GM12878 (cell line): ENCODE results near the gene DCDC1. TPM values are rescaled to one million over a fixed set of nuclear protein-coding genes. Genes with fewer than 3 reads are reported as not detected.

Experiments used
- ATAC-seq: fragments of 200-7000 bp; cut with Tn5 transposase; 3 replicates; pipeline ENCODE4 v1.9.1; 2020; ENCODE audit warnings: mild to moderate bottlenecking, moderate library complexity
- BruUV-seq: library from RNA; stranded (reverse); fragments of 400-500 nt; replicated peaks from 2 replicates; lab custom pipeline; 2021; lab: Mats Ljungman, UMichigan
- CTCF ChIA-PET: fragments of 300-600 bp; sonication (Branson Sonifier 250); formaldehyde crosslinking; extraction: SDS; loops from one replicate; lab custom pipeline; 2021; ENCODE audit warnings: inconsistent platforms; lab: Yijun Ruan, JAX
- POLR2A ChIA-PET: fragments of 350-600 bp; formaldehyde crosslinking; extraction: SDS; loops from one replicate; lab custom pipeline; 2021; ENCODE audit warnings: inconsistent platforms; lab: Charles Lee
- RAD21 ChIA-PET: fragments of 300-600 bp; sonication (Branson Sonifier 250); formaldehyde crosslinking; loops from one replicate; lab custom pipeline; 2023; ENCODE audit warnings: antibody characterized with exemption; ENCODE audit not compliant: unreplicated experiment; lab: Charles Lee
- SMC1A ChIA-PET: fragments of 300-600 bp; sonication (Branson Sonifier 250); formaldehyde crosslinking; loops from one replicate; lab custom pipeline; 2023; ENCODE audit not compliant: unreplicated experiment, uncharacterized antibody; lab: Charles Lee
- DNase-seq: peaks from one replicate; pipeline ENCODE4 v3.0.0-alpha.2; 2011; ENCODE audit warnings: low read depth, low spot score
- FAIRE-seq: peaks from 3 replicates; lab custom pipeline; 2011; peaks lifted over from hg19 to GRCh38; lab: Jason Lieb, UNC
- H2AFZ ChIP-seq: 2 replicates; pipeline ENCODE4 v1.6.0; 2011; ENCODE audit warnings: low read depth, low read length, control low read depth; ENCODE audit not compliant: control insufficient read depth
- H3K27ac ChIP-seq: 2 replicates; pipeline ENCODE4 v1.5.1; 2011; ENCODE audit warnings: control low read depth; ENCODE audit not compliant: control insufficient read depth, insufficient read depth
- H3K27me3 ChIP-seq, 2 experiments: replicated peaks in 1 of 2; 2 replicates each; pipeline versions ENCODE4 v1.6.0 to v1.6.1; 2011; ENCODE audit warnings: low read length in 1 of 2; ENCODE audit not compliant: control insufficient read depth in 2 of 2, insufficient read depth in 2 of 2
- H3K36me3 ChIP-seq, 2 experiments: 2 replicates each; pipeline ENCODE4 v1.5.1; 2011; ENCODE audit warnings: low read length in 1 of 2; ENCODE audit not compliant: control insufficient read depth in 2 of 2, insufficient read depth in 2 of 2
- H3K4me1 ChIP-seq: 2 replicates; pipeline ENCODE4 v1.6.1; 2011; ENCODE audit warnings: mild to moderate bottlenecking, low read length, moderate library complexity, mixed read lengths; ENCODE audit not compliant: control insufficient read depth, insufficient read depth
- H3K4me2 ChIP-seq: 2 replicates; pipeline ENCODE4 v1.6.0; 2011; ENCODE audit warnings: control low read depth; ENCODE audit not compliant: control insufficient read depth, insufficient read depth
- H3K4me3 ChIP-seq: fragments of 200-600 bp; sonication (generic); 2 replicates; pipeline ENCODE4 v1.5.1; 2016
- H3K79me2 ChIP-seq: 2 replicates; pipeline ENCODE4 v1.6.0; 2011; ENCODE audit warnings: low read length; ENCODE audit not compliant: control insufficient read depth, insufficient read depth
- H3K9ac ChIP-seq: 2 replicates; pipeline ENCODE4 v1.8.0; 2011; ENCODE audit warnings: low read length, control low read depth, mixed read lengths; ENCODE audit not compliant: control insufficient read depth, insufficient read depth
- H3K9me3 ChIP-seq: replicated peaks from 3 replicates; pipeline ENCODE4 v1.5.1; 2011; ENCODE audit warnings: mild to moderate bottlenecking, low read length; ENCODE audit not compliant: control insufficient read depth, insufficient read depth
- H4K20me1 ChIP-seq: 2 replicates; pipeline ENCODE4 v1.6.0; 2011; ENCODE audit not compliant: control insufficient read depth, insufficient read depth
- BRCA1 ChIP-seq: IDR thresholded peaks from 2 replicates; pipeline ENCODE4 v1.6.1; 2011; ENCODE audit warnings: low read depth, low read length, improper control_type of control experiment
- WGBS: methylation state at CpG from one replicate; pipeline ENCODE4 v1.1.6; 2016; ENCODE audit warnings: low lambda C conversion rate; ENCODE audit not compliant: insufficient replicate concordance, insufficient coverage; ENCODE audit errors: missing lambda C conversion rate; 5-methylcytosine and 5-hydroxymethylcytosine counted together
- in situ Hi-C: fragments of 300-500 bp; cut with MboI; formaldehyde crosslinking; loops from 9 replicates; pipeline ENCODE4 v1.14.3; 2018; ENCODE audit warnings: mixed read lengths
- intact Hi-C: fragments of 100-400 bp; cut with micrococcal nuclease; formaldehyde crosslinking; loops from one replicate; pipeline ENCODE4 v1.14.2; 2022; ENCODE audit not compliant: unreplicated experiment
- polyA plus RNA-seq, 11 experiments: library from polyadenylated mRNA; depleted of rRNA in 4 of 11; unstranded in 6 of 11; stranded (reverse) in 5 of 11; fragments of >200 nt; fragmentation: Nextera tagmentation in 4 of 11; fragmentation: Illumina TruSeq in 1 of 11; extraction: Ambion mirVana in 4 of 11; extraction: Trizol in 1 of 11; gene quantifications; 1 replicate in 1 of 11; 2 replicates in 10 of 11; pipeline versions ENCODE4 v1.2.1 to v1.2.3, GENCODE V29; 2011 to 2016; ENCODE audit warnings: inconsistent platforms in 2 of 11, missing spikeins in 2 of 11, low read depth in 1 of 11
- total RNA-seq, 4 experiments: library from RNA; depleted of rRNA in 3 of 4; stranded (reverse); fragments of >200 nt in 3 of 4; fragmentation: Illumina TruSeq in 1 of 4; extraction: Trizol in 1 of 4; gene quantifications; 2 replicates each; pipeline versions ENCODE4 v1.2.1 to v1.2.3, GENCODE V29; 2013 to 2021
- TF ChIP-seq, protein P1 (sequence below): fragments of 450-650 bp; IDR thresholded peaks from 2 replicates; pipeline ENCODE4 v1.6.1; 2018; ENCODE audit warnings: mild to moderate bottlenecking, low read depth, moderate library complexity; ENCODE audit not compliant: partially characterized antibody
- TF ChIP-seq, protein P2 (sequence below): fragments of 450-650 bp; IDR thresholded peaks from 2 replicates; pipeline ENCODE4 v1.6.1; 2016; ENCODE audit warnings: mild to moderate bottlenecking

The DCDC1 gene
- total and polyA plus RNA-seq, 10 of the 15 experiments (the other 5 are each of a cell fraction or from before 2014, with no cell fraction given) = not detected

DNA sequence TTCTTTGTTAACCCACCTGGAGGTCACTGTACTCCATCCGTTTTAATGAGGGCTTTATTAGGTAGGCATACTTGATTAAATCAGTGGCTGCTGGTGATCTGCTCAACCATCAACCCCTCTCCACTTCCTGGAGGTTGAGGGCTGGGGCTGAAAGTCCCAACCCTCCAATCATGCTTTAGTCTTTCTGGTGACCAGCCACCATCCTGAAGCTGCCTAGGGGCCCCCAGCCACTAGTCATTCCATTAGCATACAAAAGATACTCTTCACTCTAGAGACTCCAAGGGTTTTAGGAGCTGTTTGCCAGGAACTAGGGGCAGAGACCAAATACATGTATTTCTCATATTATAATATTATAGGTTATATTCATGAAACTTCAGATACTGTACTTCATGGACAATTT is 13.6 kb upstream of the DCDC1 start:
- no peaks in the 10 kb centered on the region for H3K4me1 ChIP-seq
- TF ChIP-seq, protein P1, sequence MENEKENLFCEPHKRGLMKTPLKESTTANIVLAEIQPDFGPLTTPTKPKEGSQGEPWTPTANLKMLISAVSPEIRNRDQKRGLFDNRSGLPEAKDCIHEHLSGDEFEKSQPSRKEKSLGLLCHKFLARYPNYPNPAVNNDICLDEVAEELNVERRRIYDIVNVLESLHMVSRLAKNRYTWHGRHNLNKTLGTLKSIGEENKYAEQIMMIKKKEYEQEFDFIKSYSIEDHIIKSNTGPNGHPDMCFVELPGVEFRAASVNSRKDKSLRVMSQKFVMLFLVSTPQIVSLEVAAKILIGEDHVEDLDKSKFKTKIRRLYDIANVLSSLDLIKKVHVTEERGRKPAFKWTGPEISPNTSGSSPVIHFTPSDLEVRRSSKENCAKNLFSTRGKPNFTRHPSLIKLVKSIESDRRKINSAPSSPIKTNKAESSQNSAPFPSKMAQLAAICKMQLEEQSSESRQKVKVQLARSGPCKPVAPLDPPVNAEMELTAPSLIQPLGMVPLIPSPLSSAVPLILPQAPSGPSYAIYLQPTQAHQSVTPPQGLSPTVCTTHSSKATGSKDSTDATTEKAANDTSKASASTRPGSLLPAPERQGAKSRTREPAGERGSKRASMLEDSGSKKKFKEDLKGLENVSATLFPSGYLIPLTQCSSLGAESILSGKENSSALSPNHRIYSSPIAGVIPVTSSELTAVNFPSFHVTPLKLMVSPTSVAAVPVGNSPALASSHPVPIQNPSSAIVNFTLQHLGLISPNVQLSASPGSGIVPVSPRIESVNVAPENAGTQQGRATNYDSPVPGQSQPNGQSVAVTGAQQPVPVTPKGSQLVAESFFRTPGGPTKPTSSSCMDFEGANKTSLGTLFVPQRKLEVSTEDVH = no peak
- TF ChIP-seq, protein P2, sequence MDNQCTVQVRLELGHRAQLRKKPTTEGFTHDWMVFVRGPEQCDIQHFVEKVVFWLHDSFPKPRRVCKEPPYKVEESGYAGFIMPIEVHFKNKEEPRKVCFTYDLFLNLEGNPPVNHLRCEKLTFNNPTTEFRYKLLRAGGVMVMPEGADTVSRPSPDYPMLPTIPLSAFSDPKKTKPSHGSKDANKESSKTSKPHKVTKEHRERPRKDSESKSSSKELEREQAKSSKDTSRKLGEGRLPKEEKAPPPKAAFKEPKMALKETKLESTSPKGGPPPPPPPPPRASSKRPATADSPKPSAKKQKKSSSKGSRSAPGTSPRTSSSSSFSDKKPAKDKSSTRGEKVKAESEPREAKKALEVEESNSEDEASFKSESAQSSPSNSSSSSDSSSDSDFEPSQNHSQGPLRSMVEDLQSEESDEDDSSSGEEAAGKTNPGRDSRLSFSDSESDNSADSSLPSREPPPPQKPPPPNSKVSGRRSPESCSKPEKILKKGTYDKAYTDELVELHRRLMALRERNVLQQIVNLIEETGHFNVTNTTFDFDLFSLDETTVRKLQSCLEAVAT = no peak
- TF ChIP-seq BRCA1 = no peak
- H3K27me3 ChIP-seq = no peaks in the 10 kb centered on the region
- WGBS = 100% methylated on average over 1 of the region's 1 CpG
- no TSS peak for BruUV-seq
- no peak overlapping the region for H3K9ac ChIP-seq
- in situ Hi-C loops (no loop called here), intact Hi-C loops (no loop called here)
- no peaks in the 10 kb centered on the region; a peak in 2 of 4 replicates for H3K36me3 ChIP-seq
- no peak overlapping the region for H3K4me3 ChIP-seq
- no peak overlapping the region for H2AFZ ChIP-seq
- H3K27ac ChIP-seq = no peak overlapping the region
- no peaks in the 10 kb centered on the region; the same call in 1 of the 2 replicates for H3K79me2 ChIP-seq
- RAD21 ChIA-PET = no interaction called here
- no peaks in the 10 kb centered on the region for H3K9me3 ChIP-seq
- no peaks in the 10 kb centered on the region for H4K20me1 ChIP-seq
- ATAC-seq (no peak), DNase-seq (no peak), FAIRE-seq (no peak)
- CTCF ChIA-PET = no interaction called here
- no peak overlapping the region for H3K4me2 ChIP-seq
- SMC1A ChIA-PET = no interaction called here
- POLR2A ChIA-PET = no interaction called here
